Stimulated activated CD8-positive, alpha-beta memory T cell treated with anti-CD3 and anti-CD28 coated beads, Interleukin-2, amount 100 ng/mL, for 48 hours (primary cell): ENCODE measurements around the gene MTMR1.

ENCODE experiments used
- DNase-seq, 2 donors: peaks; one replicate each; pipeline ENCODE4 v3.0.0-alpha.2; 2020; ENCODE audit warnings: low read depth in 2 of 2

Gene MTMR1

DNA sequence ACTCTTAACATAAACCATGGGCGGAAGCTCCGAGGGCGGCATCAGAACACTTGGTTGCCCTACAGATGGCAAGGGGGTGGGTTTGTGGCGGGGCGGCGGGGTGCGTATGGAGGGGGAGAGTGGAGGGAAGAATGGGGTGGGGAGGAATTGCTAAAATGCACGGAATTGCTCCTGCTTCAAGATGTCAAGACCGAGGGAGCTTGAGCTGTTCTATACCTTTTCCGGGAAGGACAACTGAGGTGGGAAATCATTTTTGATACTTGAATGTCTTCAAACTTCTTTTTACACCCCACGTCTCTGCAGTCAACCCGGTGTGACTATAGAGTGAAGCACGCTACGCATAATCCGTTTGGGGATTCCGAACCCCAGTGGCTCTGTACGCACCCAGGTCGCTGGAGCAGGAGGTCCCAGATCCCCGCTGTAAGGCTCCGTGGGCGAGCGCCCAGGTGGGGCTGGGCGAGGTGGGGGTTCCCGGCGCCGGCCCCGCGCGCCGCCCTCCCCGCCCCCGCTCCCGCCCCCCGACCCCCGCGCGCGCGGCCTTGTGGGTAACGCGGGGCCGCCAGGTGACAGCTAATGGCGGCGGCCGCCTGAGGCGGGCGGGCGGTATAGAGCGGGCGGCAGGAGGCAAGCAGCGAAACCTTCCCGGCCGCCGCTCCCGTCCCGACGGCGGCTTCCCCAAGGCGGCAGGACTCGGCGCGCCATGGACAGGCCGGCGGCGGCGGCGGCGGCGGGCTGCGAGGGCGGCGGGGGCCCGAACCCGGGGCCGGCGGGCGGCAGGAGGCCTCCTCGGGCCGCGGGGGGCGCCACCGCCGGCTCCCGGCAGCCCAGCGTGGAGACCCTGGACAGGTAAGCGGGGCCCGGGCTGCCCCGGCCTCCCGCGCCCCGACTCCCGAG lies at the start of gene MTMR1:
Gene MTMR1 (plus strand): TSS at position 566 of the 894 bp plus-strand sequence. CDS start 135 bp downstream, at position 701.
- DNase-seq: peak in 1 of 2 donors; percentile 25

DNA sequence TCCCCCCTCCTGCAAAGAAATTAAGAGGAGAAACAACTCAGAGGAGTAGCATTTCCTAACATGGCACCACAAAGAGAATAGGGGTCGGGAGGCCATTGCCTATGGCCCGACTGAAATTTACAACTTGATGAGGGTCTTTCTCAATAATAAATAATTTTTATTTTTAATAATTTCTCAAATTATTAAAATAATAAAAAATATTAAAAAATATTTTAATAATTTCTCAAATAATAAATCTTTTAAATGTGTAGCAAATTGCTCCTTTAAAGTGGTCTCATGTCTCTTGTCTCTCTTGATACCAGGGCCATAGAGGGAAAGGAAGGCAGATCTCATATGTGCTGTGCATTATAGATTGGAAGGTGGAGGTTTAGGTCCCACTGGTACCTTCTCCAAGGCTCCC lies 49.2 kb upstream of the MTMR1 start:
- DNase-seq: no peak

DNA sequence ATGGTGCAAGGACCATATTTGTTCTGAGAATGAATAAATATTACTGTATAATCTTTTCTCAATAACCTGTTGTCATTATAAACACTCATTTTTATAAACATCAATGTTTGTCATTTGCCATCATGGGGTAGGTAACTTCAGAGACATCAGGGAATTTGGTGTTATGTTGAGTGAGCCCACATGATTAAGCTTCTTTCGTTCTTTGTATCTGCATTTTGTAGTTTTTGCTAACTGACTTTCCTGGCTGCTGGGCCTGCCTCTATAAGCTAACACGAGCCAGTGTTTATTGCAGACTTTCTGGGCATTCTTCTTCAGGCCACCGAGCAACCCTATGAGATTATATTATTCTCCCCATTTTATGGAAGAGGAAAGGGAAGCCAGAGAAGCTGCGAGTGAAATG lies 48.8 kb upstream of the MTMR1 start:
- DNase-seq: no peak

DNA sequence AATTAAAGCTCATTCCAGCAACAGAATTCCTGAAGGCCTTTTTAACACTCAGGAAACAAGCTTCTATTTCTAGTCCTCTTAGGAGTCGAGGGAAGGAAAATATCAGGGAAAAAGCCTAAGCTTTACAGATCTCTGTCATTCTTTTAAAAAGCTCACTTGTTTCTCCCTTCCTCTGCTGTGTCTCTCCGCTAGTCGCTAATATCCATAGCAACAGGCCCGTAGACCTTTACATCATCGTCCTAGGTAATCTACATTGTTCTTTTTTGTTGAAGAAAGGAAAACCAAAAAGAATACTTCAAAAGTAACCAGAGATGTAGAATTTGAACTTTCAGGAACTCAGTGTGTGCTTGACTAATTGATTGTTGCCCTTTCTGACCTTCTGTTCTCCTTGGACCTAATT lies 45.9 kb upstream of the MTMR1 start:
- DNase-seq: no peak

DNA sequence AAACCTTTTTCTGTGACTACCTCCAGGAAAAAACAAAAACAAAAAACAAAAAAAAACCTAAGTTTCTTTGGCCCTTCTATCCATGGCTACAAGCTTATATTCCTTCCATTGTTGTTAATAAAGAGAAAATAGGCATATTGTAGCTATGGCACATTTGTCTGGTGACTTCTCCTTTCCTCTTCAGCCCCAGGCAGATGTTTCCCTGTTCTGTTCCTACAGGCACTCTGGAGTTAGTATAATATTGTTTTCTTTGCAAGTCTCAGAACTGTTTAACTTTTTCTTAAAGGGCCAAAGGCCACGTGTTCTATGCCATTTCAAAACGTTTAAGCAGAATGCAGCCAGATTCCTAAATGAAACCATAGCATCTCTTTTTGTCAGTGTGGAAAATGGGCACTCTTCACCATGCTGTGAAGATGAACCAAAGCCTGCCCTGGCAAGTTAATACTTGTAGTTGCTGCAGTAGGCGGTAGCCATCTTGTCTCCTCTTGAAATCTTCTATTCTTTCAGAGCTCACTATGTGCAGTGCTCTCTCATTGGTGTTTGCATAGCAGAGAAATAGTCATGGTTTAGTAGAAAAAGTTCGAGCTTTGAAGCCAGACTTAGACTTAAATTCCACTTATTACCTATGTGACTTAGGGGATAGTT lies 44.8 kb upstream of the MTMR1 start:
- no peak for DNase-seq

DNA sequence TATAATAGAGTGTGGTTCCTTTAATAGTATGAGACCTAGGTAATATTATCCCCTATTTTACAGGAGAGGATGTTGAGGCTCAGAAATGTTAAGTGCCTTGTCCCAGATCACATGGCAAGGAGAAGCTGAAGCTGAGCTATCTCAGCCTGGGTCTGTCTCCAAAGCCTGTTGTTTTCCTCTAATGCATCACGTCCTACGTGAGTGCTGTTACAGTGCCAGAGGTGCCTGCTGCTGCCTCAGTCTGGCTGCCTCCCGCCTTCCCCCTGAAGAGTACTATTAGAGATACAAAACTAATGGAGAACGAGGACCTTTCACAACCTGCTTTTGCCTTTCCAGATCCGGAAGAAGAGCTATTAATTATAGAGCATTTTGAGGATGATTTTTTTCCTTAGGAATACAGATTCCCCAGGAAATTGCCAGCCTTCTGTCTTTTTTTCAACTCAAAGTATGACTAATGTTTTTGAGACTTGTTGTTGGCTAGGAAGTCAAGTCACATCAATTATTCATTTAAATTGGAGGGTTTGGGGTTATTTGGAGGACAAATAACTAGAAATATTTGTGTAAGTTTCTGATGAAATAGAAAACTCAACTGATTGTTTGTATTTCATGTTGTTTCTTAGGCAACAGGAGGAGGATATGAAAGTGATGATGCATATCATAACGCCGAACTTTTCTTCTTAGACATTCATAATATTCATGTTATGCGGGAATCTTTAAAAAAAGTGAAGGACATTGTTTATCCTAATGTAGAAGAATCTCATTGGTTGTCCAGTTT lies 43.9 kb upstream of the MTMR1 start:
- no peak for DNase-seq

DNA sequence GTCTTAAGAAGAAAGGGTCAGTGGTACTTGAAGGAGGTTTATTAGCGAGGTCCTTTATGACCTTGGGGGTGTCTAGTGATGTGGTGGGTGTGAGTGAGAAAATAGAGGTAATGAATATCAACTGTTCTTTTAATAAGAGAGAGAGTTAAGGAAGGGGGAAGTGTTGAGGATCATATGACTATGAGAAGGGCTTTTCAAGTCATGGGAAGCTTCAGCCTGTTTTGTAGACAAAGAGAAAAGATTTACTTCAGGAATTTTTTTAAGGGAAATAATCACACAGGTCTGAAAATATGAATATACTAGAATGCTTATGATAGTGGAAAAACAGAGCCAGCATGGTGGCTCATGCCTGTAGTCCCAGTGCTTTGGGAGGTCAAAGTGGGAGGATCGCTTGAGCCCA lies 41.3 kb upstream of the MTMR1 start:
- no peak for DNase-seq

DNA sequence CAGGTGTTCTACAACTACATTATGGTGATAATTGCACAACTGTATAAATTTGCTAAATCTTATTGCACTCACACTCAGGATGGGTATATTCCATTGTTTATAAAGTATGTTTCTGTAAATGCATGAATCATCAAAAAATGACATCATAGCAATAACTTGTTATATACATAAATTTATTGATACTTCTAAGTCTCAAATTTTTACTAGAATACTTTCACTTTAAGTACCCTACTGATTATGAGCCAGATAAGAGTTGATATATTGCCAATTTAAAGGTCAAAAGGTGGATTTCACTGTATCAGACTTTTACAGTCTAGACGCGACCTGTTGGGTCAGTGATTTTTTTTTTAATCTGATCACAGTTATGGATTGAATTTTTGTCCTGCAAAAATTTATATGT lies 37.4 kb upstream of the MTMR1 start:
- DNase-seq: no peak

DNA sequence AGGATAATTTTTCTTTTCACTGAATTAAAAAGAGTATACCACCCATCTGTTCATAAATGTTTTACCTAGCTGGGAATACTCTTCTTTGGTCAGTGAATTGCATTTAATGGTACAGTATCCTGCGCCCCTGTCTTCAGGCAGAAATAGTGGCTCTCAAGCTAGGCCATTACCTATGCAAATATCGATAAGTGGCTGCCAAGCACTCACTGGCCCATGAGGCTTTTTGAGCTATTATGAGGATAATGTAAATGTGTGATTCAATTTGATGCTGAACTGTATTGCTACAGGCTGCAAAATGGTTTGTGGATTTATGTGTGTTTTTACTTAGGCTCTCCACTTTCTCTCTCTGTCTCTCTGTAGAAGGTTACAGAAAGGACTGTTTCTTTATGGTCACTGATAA lies 30.1 kb upstream of the MTMR1 start:
- no peak for DNase-seq

DNA sequence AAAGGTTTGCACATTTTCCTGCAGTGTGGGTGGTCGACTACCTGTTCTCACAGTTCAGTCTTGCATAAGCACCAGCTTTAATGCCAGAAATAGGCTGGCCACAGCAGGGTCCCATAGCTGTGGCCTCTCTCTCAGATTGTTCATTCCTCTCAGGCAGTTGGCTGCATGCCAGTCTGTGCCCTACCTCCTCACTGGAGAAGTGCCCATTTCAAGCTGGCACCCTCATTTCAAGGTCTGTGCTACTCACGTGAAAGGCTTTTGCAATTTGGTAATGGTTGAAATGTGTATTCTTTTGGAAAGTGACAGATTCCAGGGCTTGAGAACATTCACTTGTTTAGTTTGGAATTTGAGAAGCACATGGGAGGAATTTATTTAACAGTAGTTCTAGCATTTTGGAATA lies 28.9 kb upstream of the MTMR1 start:
- no peak for DNase-seq

DNA sequence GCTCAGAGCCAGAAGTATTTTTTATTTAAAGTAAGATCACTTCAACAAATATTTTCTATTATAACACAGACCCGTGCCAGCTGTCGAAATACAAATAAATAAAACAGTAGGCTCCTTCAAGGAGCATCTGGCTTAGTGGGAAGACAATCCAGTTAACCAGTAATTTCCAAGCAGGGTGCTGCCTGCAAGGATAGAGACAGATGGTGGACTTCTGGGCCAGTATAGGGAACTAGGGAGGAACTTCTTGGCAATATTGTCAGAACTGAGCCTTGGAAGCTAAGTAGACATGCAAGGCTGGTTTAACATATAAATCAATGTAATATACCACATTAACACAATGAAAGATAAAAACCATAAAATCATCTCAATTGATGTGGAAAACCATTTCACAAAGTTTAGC lies 17.0 kb upstream of the MTMR1 start:
- DNase-seq: no peak

DNA sequence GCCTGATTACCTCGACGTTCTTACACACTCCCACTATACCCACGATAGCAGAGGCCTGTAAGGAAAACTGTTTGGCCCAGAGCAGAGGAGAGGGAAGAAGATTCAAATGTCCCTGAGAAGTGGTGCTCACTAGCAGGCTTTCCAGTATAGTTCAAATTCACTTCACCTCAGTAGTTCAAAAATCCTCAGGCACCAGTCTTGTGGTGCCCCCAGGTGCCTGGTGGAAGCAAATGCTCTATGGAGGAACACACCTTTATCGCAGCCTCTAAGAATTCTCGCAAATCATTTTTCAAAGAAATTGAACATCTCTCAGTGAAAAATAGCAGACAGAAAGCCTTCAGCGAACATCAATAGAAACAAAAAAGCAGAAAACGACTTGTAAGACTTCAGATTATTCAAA lies 12.2 kb upstream of the MTMR1 start:
- no peak for DNase-seq

DNA sequence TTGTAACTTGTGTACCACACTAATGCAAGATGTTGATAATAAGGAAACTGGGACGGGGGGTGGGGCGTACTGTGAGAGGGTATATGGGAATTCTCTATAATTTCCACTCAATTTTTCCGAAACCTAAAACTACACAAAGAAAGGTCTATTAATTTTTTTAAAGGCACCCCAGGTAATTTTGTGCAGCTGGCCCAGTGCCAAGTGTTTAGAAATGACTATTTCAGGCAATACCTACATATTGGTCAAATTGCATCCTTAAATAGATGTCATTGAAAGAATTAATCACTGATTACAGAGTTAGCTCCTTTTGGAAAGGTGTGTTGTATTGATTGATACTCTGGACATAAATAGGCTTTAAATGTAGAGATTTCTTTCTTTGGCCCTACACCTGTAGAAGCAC lies 10.1 kb upstream of the MTMR1 start:
- no peak for DNase-seq

DNA sequence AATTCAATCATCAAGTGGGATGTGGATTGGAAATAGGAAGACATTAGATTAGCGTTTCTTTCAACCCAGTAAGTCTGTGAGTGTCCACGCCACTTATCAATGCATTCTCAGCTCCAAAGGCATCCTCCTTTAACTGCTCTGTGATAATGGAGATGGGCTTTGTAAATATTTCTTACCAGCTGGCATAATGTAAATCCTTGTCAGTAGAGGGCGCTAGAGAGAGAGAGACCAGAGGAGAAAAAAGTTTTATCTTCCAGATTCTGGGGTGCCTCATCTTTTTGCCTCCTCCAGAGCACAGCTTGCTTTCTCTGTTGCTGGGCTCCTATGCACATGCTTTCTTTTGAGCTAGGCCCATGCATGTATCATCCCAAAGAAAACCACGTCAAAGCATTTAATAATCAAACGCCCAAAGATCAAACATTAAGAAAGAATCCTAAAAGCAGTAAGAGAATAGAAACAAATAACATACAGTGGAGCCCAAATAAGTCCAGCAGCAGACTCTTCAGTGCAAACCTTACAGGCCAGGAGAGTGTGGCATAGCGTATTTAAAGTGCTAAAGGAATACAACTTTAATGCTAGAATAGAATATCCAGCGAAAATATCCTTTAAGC lies 9.6 kb upstream of the MTMR1 start:
- no peak for DNase-seq

DNA sequence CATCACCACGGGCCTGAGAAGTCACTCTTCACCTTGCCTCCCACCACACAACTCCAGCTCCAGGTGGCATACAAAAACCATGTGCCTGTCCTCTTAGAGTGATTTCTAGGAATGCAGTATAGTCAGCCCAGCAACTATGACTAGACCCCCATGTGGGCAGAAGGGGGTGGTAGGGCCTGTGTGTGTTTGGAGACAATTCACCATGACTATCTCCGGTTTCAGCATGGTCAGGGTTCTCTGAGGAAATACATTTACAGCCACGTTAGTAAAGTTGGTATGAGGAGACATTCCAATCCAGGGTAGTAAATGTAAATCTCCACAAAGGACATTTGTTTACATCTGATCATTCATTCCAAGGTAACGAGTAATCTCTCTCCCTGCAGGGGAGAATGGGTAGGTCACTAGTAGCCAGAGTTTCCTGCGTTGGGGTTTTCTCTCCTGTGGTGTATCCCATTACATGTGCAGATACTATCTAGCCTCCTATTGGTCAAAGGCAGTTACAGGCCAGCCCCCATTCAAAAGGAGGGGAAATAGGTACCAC lies 4.2 kb upstream of the MTMR1 start:
- DNase-seq: no peak

DNA sequence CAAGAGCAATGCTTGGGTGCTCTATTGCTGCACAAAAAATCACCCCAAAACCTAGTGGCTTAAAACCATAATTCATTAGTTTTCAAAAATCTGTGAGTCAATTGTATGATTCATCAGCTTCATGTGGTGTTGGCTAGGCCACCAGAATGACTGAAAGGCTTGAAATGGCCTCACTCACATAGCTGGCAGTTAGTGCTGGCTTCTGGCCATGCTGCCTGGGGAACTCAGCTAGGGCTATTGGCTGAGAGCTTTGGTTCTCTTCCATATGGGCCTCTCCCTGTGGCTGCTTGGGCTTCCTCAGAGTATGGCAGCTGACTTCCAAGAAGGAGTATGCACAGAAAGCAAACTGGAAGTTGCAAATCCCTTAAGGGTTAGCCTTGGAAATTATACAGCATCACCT lies 3.1 kb upstream of the MTMR1 start:
- no peak for DNase-seq

DNA sequence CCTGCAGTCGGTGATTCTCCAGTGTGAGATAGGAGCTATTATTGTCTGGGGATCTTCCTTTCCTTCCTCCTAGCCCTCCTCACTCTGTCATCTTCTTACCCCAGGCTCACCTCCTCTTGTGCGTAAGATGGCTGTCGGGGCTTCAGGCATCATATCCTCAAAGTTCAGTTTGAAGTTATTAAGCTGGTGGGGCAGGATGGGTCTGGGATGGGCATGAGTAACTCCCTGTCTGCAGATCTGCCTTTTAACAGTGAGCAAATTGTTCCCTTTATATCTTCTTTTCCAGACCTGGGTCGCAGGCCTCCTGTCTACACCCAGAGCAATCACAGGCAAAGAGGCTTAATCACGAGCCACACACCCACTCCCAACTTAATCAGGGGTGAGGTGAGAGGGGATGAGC lies 900 bp upstream of the MTMR1 start:
- no peak for DNase-seq

DNA sequence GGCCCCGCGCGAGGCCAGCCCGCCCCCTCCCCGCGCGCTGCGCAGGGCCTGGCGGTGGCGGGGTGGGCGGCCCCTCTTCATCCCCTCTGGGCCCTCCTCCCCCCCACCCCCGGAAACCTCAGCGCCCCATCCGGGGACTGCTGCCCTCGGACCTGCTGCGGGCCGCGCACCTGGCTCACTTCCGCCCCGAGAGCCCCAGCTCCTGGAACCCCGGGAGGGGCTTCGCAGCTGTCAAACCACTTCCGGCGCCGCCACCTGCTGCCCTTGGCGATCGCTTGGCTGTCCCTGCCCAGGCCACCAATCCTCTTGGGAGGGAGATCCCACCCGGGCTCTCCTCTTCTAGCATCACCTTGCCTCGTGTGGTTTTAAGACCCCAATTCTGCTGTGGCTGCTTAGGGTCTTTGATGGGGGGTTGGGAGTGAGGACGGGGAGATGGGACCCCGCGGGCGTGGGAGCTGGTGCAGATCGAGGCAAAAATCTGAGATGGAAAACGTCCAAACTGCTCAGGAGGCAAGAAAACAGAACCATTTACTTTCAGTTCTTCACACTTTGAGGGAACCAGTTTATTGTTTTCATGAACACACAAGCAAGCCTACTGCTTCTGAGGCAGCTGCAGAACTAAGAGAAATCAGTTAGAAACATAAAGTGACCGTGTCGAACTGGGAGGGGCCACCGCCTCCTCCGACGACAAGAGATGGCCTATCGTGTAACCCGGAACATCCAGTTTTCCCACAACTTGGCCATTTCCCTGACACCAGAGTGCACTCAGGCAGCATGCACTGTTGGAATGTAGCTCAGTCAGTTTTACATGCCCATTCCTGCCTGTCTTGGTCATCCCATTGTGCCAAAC lies 754 bp downstream of the MTMR1 start:
- peak; percentile 59 to 60 for DNase-seq

DNA sequence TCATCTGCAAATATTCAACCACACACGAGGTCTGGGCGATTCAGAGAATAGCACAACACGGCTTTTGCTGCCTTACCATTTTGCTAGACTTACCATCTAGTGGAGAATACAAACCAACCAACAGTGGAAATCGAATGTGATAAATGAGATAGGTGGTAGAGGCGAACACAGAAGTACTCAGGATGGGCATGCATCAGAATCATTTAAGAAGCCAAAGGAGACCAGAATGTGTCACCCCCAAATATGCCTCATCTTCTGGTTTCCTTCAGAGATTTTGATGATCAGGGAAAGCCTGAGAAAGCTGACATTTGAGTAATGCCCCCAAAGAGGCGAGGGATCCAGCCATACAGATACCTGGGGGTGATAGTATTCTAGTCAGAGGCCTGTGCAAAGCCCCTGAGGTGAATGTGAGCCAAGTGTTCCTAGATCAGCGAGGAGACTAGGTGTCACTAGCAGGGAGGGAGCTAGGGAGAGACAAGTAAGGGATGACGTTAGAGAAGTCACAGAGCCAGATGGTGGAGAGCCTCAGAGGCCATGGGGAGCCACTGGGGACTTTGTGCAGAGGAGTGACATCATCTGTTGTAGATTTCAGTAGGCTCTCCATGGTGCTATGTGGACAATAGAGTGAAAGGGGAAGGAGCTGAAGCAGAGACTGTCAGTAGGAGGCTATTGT lies 1.7 kb downstream of the MTMR1 start:
- DNase-seq: peak in 1 of 2 donors; percentile 24

DNA sequence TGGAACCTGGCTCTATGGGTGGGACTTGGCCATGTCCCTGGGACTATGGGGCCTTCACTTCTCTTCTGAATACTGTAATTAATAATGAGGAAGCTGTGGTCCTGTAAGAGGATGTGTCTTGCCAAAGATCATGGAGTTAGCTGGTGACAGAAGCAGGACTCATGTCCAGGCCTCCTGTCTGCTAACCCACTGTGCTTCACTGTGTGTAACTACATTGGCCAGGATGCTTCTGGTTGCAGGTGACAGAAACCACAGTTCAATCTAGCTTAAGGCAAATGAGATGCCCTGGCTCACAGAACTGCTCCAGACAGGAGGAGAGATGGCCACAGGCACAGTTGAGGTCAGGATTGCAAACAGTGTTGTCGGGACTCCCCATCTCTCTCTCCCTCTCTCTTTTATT lies 3.1 kb downstream of the MTMR1 start:
- no peak for DNase-seq
